Transverse colon (tissue), 4 donors: ENCODE measurements around the gene TMEFF1. TPM values are rescaled to one million over a fixed set of nuclear protein-coding genes. Genes with fewer than 3 reads are reported as not detected.
A peak's percentile ranks its signal among the peaks of the same experiment; 100 is the strongest.

Experiments used
- DNase-seq: peaks from one replicate; pipeline ENCODE4 v3.0.0-alpha.2; 2019
- H3K27ac ChIP-seq, 4 donors: fragments of 200-600 bp; sonication (generic); 2 replicates each; pipeline ENCODE4 v1.5.1; 2016 to 2018; ENCODE audit warnings: inconsistent platforms in 4 of 4
- H3K27me3 ChIP-seq: fragments of 200-600 bp; sonication (generic); 2 replicates; pipeline ENCODE4 v1.5.1; 2017; ENCODE audit warnings: inconsistent platforms
- H3K36me3 ChIP-seq, 4 donors: fragments of 200-600 bp; sonication (generic); 2 replicates each; pipeline ENCODE4 v1.5.1; 2017 to 2019; ENCODE audit warnings: inconsistent platforms in 4 of 4
- H3K4me1 ChIP-seq, 4 donors: fragments of 200-600 bp; sonication (generic); 2 replicates each; pipeline ENCODE4 v1.5.1; 2017 to 2020; ENCODE audit warnings: inconsistent platforms in 4 of 4
- H3K4me3 ChIP-seq, 4 donors: fragments of 200-600 bp; sonication (generic); 1 replicate in 1 of 4; 2 replicates in 3 of 4; pipeline versions ENCODE4 v1.5.1 to v1.6.1; 2017 to 2019; ENCODE audit warnings: inconsistent platforms in 4 of 4
- H3K9me3 ChIP-seq, 2 donors: fragments of 200-600 bp; sonication (generic); 2 replicates each; pipeline ENCODE4 v1.5.1; 2017 to 2019; ENCODE audit warnings: inconsistent platforms in 2 of 2
- CTCF ChIP-seq, 5 experiments: fragments of 200-600 bp in 3 of 5; fragments of 450-650 bp in 2 of 5; sonication (generic) in 3 of 5; IDR thresholded peaks; 1 replicate in 2 of 5; 2 replicates in 3 of 5; pipeline ENCODE4 v1.5.1; 2016 to 2017; ENCODE audit warnings: antibody characterized with exemption in 5 of 5, inconsistent platforms in 3 of 5, mild to moderate bottlenecking in 2 of 5, moderate library complexity in 1 of 5
- EP300 ChIP-seq: sonication (generic); formaldehyde crosslinking; IDR thresholded peaks from one replicate; pipeline ENCODE4 v1.6.1; 2017; ENCODE audit warnings: antibody characterized with exemption, low read depth
- POLR2A ChIP-seq: fragments of 450-650 bp; IDR thresholded peaks from one replicate; pipeline ENCODE4 v1.6.1; 2016; ENCODE audit warnings: antibody characterized with exemption, mild to moderate bottlenecking, moderate library complexity
- POLR2AphosphoS5 ChIP-seq, 3 donors: sonication (generic); formaldehyde crosslinking; IDR thresholded peaks; one replicate each; pipeline ENCODE4 v1.6.1; 2016; ENCODE audit warnings: antibody characterized with exemption in 3 of 3
- WGBS, 2 donors: methylation state at CpG; one replicate each; pipeline ENCODE4 v1.1.5; 2018; ENCODE audit warnings: low coverage in 1 of 2; 5-methylcytosine and 5-hydroxymethylcytosine counted together
- in situ Hi-C, 4 donors: fragments of 200-750 bp; cut with MboI; loops; one replicate each; pipeline versions ENCODE4 v1.15.0 to v1.15.1; 2017; ENCODE audit warnings: low sequenced_read_pairs in 3 of 4, low pct_ligation_motif_present in 1 of 4, low pct_unique_long_range_greater_than_20kb in 1 of 4
- intact Hi-C: fragments of 100-400 bp; cut with DNase I; formaldehyde crosslinking; loops from one replicate; pipeline ENCODE4 v1.15.1; 2023; ENCODE audit warnings: low total_unique reads
- total RNA-seq, 4 donors: library from RNA; depleted of rRNA; stranded (reverse); fragments of >200 nt; gene quantifications; one replicate each; pipeline ENCODE4 v1.1.0, GENCODE V29; 2016

The TMEFF1 gene
- total RNA-seq, 4 donors from 2014 or later = not detected

- no peaks in the 10 kb centered on the region for H3K27me3 ChIP-seq
- no peak for DNase-seq
- H3K4me3 ChIP-seq = no peak overlapping the region
- WGBS, 2 donors = 96% methylated on average over 3 of the region's 3 CpGs; no CpG with 5 or more reads in 1 of the 2 donors
- no peaks in the 10 kb centered on the region for H3K9me3 ChIP-seq
- no peak overlapping the region for H3K27ac ChIP-seq
- intact Hi-C loops = loop anchor here (10.0 kb wide), 1 partner anchor 78 kb away; the partner anchor contains the start of gene TEX10
- TF ChIP-seq EP300 (no peak), CTCF (IDR thresholded peaks at IDR 0.05) (no peak), POLR2AphosphoS5 (IDR thresholded peaks at IDR 0.05) (no peak), POLR2A (no peak)
- no peaks in the 10 kb centered on the region for H3K36me3 ChIP-seq
- peaks cover 4 to 19% (median 9%) of the 10 kb centered on the region in 4 donors for H3K4me1 ChIP-seq
- in situ Hi-C loops = no loop called here
Measured at GRCh38 chr9:100432736-100433135, 40.2 kb upstream of the TMEFF1 start.

GRCh38 chr9:100436571-100436970 lies 36.4 kb upstream of the TMEFF1 start:
- no peaks in the 10 kb centered on the region for H3K9me3 ChIP-seq
- H3K27me3 ChIP-seq = no peaks in the 10 kb centered on the region
- H3K4me1 ChIP-seq = no peaks in the 10 kb centered on the region
- no peaks in the 10 kb centered on the region for H3K36me3 ChIP-seq
- TF ChIP-seq POLR2A (no peak), EP300 (no peak), CTCF (IDR thresholded peaks at IDR 0.05) (no peak), POLR2AphosphoS5 (IDR thresholded peaks at IDR 0.05) (no peak)
- 89% methylated on average over 7 of the region's 7 CpGs for WGBS, 2 donors
- no peak overlapping the region for H3K27ac ChIP-seq
- in situ Hi-C loops (no loop called here), intact Hi-C loops (loop anchor here (10.0 kb wide), 1 partner anchor 82 kb away; the partner anchor contains the start of gene TEX10)
- DNase-seq = no peak
- H3K4me3 ChIP-seq = no peak overlapping the region

GRCh38 chr9:100437860-100438805 lies 34.8 kb upstream of the TMEFF1 start:
- WGBS, 2 donors = 79 to 83% methylated on average over 1 of the region's 1 CpG
- no peaks in the 10 kb centered on the region for H3K36me3 ChIP-seq
- in situ Hi-C loops = no loop called here

More at GRCh38 chr9:100437860-100438805, 34.8 kb upstream of the TMEFF1 start:
- Histone ChIP-seq H3K4me3 (no peak overlapping the region), H3K27ac (no peak overlapping the region), H3K9me3 (no peaks in the 10 kb centered on the region), H3K4me1 (no peaks in the 10 kb centered on the region), H3K27me3 (no peaks in the 10 kb centered on the region)
- no peak for TF ChIP-seq POLR2AphosphoS5 (IDR thresholded peaks at IDR 0.05)
- TF ChIP-seq CTCF (IDR thresholded peaks at IDR 0.05) = peak; percentile 82 to 99 (median 96)
- TF ChIP-seq POLR2A = no peak
- no peak for TF ChIP-seq EP300
- intact Hi-C loops = loop anchor here (10.0 kb wide), 1 partner anchor 83 kb away; the partner anchor contains the start of gene TEX10
- peak; percentile 76 for DNase-seq
